T-helper 1 cell (primary cell): ENCODE data around the gene SYMPK.
"Not testable (repeated sequence)": the region's sequence is repeated elsewhere in the genome, so short reads cannot be mapped to it uniquely, and the experiment has no call there.

Experiments used
- DNase-seq, 5 donors: peaks; one replicate each; pipeline ENCODE4 v3.0.0-alpha.2; 2012 to 2020

The SYMPK gene

GRCh38 chr19:45801603-45802175 lies 61.3 kb downstream of the SYMPK start:
- no peak for DNase-seq

DNA sequence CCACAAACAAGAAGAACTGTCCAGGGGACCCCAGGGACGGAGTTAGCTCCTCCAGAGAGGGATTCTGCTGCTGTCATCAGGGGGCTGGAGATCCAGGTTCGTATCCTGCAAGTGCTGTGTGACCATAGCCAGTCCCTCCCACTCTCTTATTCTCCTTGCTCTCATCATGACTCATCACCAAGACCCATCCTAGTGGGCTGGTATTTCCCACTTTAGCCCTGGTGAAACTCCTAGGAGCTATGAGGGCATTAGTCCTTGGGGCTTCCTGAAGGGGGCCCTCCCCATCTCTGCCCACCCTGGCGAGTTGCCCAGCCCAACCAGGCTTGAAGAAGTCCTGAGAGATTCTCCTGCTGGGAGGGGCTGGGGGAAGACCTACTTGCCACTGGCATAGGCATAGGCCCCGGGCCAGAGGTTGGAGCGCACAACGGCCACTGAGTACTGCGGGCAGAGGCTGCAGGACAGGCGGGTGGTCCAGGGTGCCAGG lies 62.8 kb downstream of the SYMPK start:
- DNase-seq: no peak

GRCh38 chr19:45799541-45799940 lies 63.4 kb downstream of the SYMPK start:
- DNase-seq: not testable (repeated sequence)

DNA sequence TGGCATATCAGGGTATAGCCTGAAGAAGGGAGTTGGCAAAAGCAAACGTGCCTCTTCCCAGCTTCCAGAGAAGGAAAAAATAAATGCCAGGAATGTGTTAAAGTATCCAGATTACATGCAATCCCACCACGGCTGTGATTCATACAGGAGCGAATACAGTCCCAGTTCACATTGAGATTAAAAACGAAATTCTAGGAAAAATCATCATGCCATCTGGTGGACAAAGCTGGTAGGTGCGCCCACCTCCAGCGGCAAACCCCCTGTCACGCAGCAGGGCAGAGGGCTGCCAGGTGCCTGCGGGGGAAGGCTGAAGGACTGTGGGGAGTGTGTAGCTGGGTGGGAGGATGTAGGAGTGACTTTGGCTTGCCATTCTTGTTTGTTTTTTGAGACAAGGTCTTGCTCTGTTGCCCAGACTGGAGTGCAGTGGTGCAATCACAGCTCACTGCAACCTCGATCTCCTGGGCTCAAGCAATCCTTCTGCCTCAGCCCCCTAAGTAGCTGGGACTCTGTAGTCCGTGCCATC lies 63.9 kb downstream of the SYMPK start:
- peak in 4 of 5 donors; percentile 36 to 54 (median 48) for DNase-seq

DNA sequence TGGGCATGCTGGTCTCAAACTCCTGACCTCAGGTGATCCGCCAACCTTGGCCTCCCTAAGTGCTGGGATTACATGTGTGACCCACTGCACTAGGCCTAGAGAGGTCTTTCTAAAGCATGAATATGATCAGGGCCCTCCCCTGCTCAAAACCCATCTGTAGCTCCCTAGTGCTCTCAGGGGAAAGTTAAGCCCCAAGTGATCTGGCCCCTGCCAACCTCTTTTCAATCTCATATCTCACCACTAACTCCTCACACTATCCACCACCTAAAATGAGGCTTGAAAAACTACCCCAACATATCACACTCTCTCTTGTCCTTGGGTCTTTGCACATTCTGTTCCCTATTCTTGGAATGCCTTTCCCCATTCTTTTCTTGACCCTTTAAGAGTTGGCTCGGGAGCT lies 68.3 kb downstream of the SYMPK start:
- DNase-seq: no peak

DNA sequence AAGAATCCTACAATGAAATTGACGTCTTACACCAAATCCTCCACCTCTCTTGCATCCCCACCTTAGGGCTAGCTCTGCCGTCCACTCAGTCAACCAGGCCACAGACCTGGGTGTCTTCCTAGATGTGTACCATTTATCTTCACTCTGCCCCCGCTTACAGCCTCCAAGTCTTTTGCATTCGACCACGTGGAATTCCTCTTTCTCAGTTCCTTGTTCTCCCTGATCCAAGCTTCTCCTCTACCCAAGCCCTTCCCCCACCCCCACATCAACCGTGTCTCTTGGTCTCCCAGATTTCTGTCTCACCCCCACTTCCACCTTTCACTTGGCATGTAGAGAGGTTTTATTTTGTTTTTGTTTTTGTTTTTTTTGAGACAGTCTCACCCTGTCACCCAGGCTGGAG lies 69.1 kb downstream of the SYMPK start:
- DNase-seq: no peak

DNA sequence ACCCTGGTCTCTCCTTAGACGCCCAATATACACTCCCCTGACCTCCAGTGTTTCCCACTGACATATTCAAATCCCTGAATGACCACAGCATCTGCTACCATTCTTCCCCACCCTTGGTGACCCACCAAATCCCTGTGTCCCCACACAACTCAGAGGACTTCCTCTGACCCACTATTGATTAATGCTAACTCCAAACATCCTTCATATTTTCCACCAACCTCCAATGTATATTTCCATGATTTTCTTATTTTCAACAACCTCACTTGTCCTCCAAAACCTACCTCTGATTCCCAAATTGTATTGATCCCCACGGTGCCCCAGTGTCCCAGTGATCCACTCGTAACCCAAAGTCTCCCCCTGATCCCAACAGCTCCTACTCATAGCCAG lies 69.8 kb downstream of the SYMPK start:
- DNase-seq: no peak

- peak; percentile 98 to 99 (median 99) for DNase-seq
Observed at GRCh38 chr19:45792470-45793177, 70.3 kb downstream of the SYMPK start, which contains the start of gene DMWD. DMWD (minus strand) TSS chr19:45792845; CDS start chr19:45792756, 89 bp downstream.

DNA sequence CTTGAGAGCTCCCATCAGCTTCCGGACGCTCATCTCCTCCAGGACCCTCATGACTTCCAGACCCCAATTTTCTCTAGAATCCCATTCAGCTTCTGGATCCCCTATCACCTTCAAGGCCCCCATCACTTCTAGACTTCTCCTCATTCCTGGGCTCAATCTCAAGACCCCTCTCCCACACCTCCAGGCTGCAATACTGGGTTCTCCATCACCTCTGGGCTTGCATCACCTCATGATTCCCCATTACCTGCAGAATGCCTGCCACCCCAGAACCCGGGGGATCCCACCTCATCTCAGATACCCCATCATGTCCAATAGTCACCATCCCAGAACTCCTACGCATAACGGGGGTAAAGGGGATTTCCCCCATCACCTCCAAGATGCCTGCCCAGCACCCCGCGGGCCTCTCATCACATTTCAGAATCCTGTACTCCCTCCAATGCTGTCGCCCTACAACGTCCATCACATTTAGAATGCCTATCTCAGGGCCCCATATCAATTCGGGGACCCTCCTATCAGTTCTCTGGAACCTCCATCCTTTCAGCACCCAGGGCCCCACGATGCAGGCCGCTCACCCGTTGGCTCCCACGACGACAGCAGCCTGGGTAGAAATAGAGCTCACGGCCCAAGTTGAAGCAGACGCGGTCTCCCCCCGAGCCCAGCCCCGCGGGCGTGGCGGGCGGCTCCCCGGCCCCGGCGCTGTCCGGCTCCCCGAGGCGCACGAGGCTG lies 71.0 kb downstream of the SYMPK start:
- no peak for DNase-seq

DNA sequence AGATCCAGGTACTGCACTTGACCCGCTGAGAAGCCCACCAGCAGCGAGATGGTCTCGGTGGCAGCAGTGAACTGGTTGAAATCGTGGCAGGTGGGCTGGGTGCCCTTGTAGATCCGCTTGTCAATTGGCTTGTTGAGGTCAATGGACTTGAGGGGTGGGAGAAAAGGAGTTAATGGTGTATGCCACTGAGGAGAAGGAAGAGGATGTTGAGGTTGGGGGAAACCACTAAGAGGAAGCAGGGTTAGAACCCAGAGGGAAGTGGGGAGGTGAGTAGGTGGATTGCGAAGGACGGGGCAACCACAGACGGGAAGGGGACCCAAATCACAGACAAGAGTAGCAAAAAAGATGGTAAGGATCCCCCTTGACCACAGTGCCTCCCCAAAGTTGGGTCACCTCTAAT lies 72.0 kb downstream of the SYMPK start:
- peak in 1 of 5 donors; percentile 62 for DNase-seq

DNA sequence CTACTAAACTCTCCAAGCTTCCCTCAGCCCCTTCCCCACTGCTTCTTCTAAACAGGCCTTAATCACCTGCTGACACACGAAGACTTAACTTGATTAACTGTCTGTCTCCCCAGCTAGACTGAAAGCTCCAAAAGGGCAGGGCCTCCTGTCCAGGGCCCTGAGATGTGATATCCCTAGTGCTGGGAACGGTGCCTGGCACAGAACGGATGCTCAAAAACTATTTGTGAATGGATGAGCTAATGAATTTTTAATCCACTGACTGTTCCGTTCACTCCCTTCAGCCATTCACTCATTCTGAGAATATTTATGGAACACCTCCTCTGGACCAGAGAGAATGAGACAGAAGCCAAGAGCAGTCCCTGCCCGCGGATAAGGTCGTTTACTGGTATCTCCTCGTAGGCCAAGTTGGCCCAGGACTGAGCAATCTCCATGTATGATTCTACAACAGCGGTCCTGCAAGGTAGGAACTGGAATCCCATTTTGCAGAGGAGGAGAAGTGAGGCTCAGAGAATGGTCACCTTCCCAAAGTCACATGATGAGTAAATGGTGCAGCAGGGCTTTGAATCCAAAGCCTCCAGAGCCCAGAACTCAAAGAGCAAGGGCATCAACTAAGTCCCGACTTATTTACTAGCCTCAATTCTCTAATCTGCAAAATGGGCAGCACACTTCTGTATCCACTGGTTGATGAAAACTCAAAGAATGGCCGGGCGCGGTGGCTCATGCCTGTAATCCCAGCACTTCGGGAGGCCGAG lies 73.7 kb downstream of the SYMPK start:
- no peak for DNase-seq

DNA sequence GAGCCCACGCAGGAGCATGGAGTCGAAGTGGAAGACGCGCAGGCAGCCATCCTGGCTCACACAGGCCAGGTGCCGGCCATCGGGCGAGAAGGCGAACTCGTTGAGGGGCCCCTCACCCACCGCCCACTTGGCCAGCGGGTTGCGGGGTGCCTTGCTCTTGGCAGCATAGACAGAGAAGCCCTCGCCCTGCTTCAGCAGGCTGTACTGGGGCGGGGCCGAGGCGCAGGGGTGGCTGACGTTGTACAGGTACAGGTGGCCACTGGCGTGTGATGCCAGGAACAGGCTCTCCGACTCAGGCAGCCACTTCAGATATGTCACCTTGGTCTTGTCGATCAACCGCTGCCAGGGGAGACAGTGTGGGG lies 76.4 kb downstream of the SYMPK start:
- no peak for DNase-seq

DNA sequence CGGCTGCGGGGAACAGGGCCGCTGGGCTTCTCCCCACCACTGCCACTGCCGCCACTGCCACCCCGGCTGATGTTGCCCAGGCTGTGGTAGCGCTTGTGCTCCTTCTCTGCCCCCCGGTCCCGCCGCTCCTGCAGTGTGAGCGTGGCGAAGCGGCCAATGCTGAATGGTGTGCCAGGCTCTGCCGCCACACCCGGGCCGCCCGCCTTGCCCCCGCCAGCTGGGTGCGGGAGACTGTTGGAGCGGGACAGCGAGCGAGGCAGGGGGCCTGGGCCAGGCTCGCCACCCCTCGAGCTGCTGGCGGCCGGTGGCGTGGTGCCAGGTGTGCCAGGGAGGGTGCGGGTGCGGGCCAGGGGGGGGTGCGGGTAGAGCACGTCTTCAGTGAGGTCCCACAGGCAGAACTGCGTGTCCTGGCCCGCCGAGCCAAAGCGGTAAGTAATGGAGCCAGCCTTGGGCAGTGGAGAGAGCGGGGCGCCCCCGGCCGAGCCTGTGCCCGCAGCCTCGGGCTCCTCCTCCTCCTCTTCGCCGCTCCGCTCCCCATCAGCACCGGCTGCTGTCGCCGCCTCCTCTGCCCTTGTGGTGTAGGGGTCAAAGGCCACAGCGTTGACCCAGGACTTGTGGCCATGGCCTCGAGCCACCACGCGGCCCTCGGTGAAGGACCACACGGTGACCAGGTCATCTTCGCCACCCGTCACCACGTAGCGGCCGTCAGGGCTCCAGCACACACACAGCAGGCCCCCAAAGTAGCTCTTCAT lies 77.0 kb downstream of the SYMPK start:
- no peak for DNase-seq

DNA sequence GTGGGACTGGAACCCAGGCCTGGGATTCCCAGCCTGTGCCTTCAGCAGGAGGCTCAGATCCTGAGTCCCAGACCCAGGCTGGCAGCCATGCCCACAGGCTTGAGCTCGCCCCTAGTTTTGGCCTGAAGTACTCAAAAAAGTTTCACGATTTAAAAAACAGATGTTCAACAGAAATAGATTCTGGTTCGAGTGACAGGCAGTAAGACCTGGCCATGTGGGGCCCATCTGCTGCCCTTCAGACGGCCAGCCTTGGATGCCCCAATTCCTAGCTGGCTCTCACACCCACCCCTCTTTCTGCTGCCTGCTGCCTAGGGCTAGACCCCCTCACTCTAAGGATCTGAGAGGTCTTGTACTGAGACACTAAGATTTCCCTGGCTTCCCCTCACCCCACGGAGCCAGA lies 77.8 kb downstream of the SYMPK start:
- DNase-seq: no peak

- DNase-seq: no peak
Observed at GRCh38 chr19:45784096-45784495, 78.9 kb downstream of the SYMPK start.

DNA sequence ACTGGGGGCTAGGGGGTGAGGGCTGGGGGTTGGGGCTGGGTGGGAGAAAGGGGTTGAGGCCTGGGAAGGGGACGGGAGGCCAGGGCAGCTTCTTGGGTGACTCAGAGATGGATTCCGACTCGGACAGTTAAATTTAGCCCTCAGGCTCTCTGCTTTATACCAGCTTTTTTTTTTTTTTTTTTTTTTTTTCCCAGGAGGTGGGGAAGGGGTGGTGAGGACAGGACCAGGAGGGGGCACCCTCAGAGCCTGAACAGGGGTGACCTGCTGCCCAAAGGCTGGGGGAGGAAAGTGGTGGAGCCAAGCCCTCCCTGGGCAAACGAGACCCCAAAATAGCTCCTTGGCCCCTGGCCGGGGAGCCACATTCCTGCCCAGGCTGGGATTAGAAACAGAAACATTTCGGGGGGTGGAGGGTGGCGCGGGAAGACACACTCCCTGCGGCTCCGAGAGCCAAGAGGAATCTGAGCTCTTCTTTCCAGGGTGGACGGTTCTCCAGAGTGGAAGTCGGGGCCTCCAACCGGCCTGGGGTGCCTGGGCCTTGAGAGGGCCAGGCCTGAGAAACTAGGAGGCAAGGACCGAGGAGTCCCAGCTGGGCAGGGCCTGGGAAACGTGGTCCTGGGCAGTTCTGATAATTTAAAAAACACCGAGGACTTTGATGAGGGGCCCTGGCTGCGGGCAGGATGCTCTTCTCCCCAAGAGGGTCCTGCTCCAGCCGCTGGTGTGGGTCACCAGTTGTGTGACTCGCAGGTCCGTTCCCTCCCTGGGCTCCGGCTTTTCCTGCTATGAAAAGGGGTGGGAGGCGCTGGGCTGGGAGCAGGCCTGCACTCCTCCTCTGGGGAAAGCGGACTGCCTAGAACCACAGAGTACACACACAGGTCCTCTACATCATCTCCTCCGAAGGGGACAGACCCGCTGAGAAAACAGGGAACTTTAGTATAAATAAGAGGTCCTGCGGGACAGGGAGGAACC lies 79.8 kb downstream of the SYMPK start:
- DNase-seq: no peak

DNA sequence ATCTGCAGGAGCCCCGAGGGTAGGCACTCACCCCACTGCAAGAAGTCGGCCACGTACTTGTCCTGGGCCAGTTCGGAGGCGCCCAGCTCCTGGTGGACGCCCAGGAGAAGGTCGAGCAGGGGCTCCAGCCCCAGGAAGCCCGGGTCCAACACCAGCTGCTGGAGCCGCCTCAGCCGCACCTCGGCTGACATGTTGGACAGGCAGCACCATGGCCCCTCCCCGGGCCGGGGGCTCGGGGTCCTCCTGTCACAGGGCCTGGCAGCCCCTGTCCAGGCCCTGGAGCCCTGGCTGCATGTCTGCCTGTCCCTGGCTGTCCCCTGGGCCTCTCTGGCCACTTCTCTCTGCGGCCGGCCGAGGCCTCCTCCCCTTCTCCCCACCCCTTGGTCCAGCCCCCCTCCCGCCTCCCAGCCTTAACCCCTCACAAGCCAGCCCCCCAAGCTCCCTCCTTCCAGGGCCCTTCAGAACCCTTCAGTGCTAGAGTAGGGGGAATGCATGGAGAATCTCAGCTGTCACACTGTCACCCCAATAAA lies 80.7 kb downstream of the SYMPK start, which contains the start of gene DMPK:
DMPK (minus strand) TSS at position 329 of the 530 bp plus-strand sequence; CDS start at position 191, 138 bp downstream.
- DNase-seq: no peak

- DNase-seq: no peak
Observed at GRCh38 chr19:45781214-45782161, 81.5 kb downstream of the SYMPK start.
